Neural crest cell (in vitro differentiated cells): Measurements from ENCODE around the gene ARHGAP15. TPM values are rescaled to one million over a fixed set of nuclear protein-coding genes. Genes with fewer than 3 reads are reported as not detected.

Experiments
- DNase-seq: peaks from one replicate; pipeline ENCODE4 v3.0.0; 2021; ENCODE audit warnings: low read depth, mixed read lengths, low spot score
- H3K27ac Mint-ChIP-seq: one replicate; pipeline ENCODE4 v1.8.0; 2021; ENCODE audit warnings: mild to moderate bottlenecking, mixed read lengths; ENCODE audit not compliant: unreplicated experiment
- H3K27me3 Mint-ChIP-seq: 2 replicates; pipeline ENCODE4 v1.8.0; 2021; ENCODE audit warnings: low read depth, mild to moderate bottlenecking, mixed read lengths
- H3K36me3 Mint-ChIP-seq: 2 replicates; pipeline ENCODE4 v1.8.0; 2021; ENCODE audit warnings: low read depth, mild to moderate bottlenecking, mixed read lengths
- H3K4me1 Mint-ChIP-seq: 2 replicates; pipeline ENCODE4 v1.8.0; 2021; ENCODE audit warnings: mixed read lengths
- H3K4me3 Mint-ChIP-seq: one replicate; pipeline ENCODE4 v1.8.0; 2021; ENCODE audit warnings: mild to moderate bottlenecking, mixed read lengths
- H3K9me3 Mint-ChIP-seq: 2 replicates; pipeline ENCODE4 v1.8.0; 2021; ENCODE audit warnings: mixed read lengths
- total RNA-seq: library from RNA; stranded (reverse); gene quantifications from 2 replicates; pipeline ENCODE4 v1.2.1, GENCODE V29; 2021
- TF ChIP-seq, protein P1 (sequence below): fragments of 200-600 bp; sonication (generic); conservative IDR thresholded peaks from 2 replicates; pipeline ENCODE4 v1.5.0; 2021; ENCODE audit warnings: antibody characterized with exemption, mild to moderate bottlenecking

Gene ARHGAP15
- total RNA-seq, 1 donor from 2014 or later = 2.8 TPM

DNA sequence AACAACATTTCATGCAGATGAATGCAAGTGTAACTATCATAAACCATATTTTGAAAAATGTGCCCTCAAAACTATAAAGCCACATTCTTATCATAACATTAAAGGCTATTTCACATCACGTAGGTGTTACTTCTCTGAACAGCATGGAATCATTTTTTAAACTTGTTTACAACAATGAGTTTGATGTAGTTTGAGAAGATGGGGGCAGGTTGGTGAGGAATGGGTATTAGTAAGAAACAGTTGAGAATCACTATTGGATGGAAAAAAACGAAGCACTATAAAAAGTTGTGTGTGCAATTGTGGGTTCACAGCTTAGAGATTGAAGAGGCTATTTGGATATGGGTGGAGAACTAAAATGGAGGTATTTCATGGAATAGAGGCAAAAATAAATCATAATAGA is 569.1 kb downstream of the ARHGAP15 start:
- no peak overlapping the region for H3K27ac Mint-ChIP-seq
- H3K27me3 Mint-ChIP-seq = no peaks in the 10 kb centered on the region
- peaks cover 3% of the 10 kb centered on the region for H3K9me3 Mint-ChIP-seq
- no peak overlapping the region for H3K4me3 Mint-ChIP-seq
- DNase-seq = no peak
- TF ChIP-seq, protein P1, sequence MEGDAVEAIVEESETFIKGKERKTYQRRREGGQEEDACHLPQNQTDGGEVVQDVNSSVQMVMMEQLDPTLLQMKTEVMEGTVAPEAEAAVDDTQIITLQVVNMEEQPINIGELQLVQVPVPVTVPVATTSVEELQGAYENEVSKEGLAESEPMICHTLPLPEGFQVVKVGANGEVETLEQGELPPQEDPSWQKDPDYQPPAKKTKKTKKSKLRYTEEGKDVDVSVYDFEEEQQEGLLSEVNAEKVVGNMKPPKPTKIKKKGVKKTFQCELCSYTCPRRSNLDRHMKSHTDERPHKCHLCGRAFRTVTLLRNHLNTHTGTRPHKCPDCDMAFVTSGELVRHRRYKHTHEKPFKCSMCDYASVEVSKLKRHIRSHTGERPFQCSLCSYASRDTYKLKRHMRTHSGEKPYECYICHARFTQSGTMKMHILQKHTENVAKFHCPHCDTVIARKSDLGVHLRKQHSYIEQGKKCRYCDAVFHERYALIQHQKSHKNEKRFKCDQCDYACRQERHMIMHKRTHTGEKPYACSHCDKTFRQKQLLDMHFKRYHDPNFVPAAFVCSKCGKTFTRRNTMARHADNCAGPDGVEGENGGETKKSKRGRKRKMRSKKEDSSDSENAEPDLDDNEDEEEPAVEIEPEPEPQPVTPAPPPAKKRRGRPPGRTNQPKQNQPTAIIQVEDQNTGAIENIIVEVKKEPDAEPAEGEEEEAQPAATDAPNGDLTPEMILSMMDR = no peak
- peaks cover 4% of the 10 kb centered on the region for H3K36me3 Mint-ChIP-seq
- no peaks in the 10 kb centered on the region for H3K4me1 Mint-ChIP-seq

- Mint-ChIP-seq H3K9me3 (peaks cover 3% of the 10 kb centered on the region), H3K4me3 (no peak overlapping the region), H3K27me3 (no peaks in the 10 kb centered on the region), H3K36me3 (peaks cover 4% of the 10 kb centered on the region), H3K27ac (no peak overlapping the region), H3K4me1 (no peaks in the 10 kb centered on the region)
- no peak for DNase-seq
- TF ChIP-seq, protein P1 = no peak
Measured at GRCh38 chr2:143698888-143699570, 569.8 kb downstream of the ARHGAP15 start.

DNA sequence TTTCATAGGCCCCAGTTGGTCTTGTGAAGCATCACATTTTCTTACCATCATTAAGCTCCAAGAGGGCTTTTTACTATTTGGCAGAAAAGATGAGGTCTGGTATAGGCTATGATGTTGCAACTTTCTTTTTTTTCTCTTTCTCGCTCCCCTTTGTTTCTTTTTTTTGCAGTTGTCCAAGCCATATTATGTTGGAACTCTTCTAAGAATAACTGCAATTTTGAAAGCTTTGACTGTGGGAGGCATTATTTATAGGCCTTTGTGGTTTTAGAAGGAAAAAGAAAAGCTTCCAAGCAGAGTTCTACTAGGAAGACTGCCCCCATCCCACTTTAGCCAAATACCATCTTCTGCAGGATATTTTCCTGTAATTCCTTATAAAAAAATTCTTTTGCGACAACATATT is 571.6 kb downstream of the ARHGAP15 start:
- TF ChIP-seq, protein P1 = no peak
- no peaks in the 10 kb centered on the region for H3K27me3 Mint-ChIP-seq
- H3K9me3 Mint-ChIP-seq = peaks cover 3% of the 10 kb centered on the region
- no peak overlapping the region for H3K27ac Mint-ChIP-seq
- peaks cover 4% of the 10 kb centered on the region for H3K36me3 Mint-ChIP-seq
- H3K4me3 Mint-ChIP-seq = no peak overlapping the region
- no peak for DNase-seq
- H3K4me1 Mint-ChIP-seq = no peaks in the 10 kb centered on the region

GRCh38 chr2:143701785-143702184 is 572.6 kb downstream of the ARHGAP15 start:
- Mint-ChIP-seq H3K4me3 (no peak overlapping the region), H3K36me3 (peaks cover 4% of the 10 kb centered on the region), H3K4me1 (no peaks in the 10 kb centered on the region), H3K27ac (no peak overlapping the region), H3K9me3 (peaks cover 3% of the 10 kb centered on the region), H3K27me3 (no peaks in the 10 kb centered on the region)
- no peak for DNase-seq
- TF ChIP-seq, protein P1 = no peak

DNA sequence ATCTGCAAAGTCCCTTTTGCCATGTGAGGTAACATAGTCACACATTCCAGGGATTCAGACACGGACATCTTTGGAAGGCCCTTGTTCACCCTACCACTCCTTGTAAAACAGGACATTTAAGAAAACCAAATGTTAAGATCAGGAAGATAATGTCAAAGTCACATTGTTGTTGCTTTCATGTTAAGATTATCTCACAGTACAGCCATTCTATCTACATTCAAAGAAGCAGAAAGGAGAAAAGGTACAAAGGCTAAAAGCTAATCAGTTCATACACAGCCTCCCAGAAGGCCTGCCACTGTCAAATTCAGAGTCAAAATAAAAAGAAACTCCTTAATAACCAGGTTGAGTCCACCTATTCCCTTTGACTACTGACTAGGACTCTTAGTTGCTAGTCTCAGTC is 573.7 kb downstream of the ARHGAP15 start:
- DNase-seq = no peak
- TF ChIP-seq, protein P1 = no peak
- H3K4me1 Mint-ChIP-seq = no peaks in the 10 kb centered on the region

More for the DNA sequence above, 573.7 kb downstream of the ARHGAP15 start:
- peaks cover 7% of the 10 kb centered on the region for H3K36me3 Mint-ChIP-seq
- no peak overlapping the region for H3K4me3 Mint-ChIP-seq
- peaks cover 7% of the 10 kb centered on the region for H3K9me3 Mint-ChIP-seq
- no peak overlapping the region for H3K27ac Mint-ChIP-seq
- H3K27me3 Mint-ChIP-seq = no peaks in the 10 kb centered on the region
